Tibial nerve (tissue), 4 donors: ENCODE measurements around the gene CMTM5.

Source experiments
- CTCF ChIP-seq, 5 experiments: fragments of 200-600 bp in 3 of 5; fragments of 450-650 bp in 2 of 5; sonication (generic) in 3 of 5; IDR thresholded peaks; one replicate each; pipeline ENCODE4 v1.5.1; 2016 to 2019; ENCODE audit warnings: antibody characterized with exemption in 5 of 5, mild to moderate bottlenecking in 3 of 5, moderate library complexity in 2 of 5
- EP300 ChIP-seq, 2 donors: sonication (generic); formaldehyde crosslinking; IDR thresholded peaks; one replicate each; pipeline ENCODE4 v1.6.1; 2017; ENCODE audit warnings: antibody characterized with exemption in 2 of 2, mild to moderate bottlenecking in 1 of 2
- POLR2A ChIP-seq, 2 donors: fragments of 450-650 bp; IDR thresholded peaks; one replicate each; pipeline ENCODE4 v1.6.1; 2017; ENCODE audit warnings: antibody characterized with exemption in 2 of 2, mild to moderate bottlenecking in 2 of 2, moderate library complexity in 2 of 2

- TF ChIP-seq CTCF (IDR thresholded peaks at IDR 0.05), result no peak
- TF ChIP-seq POLR2A (IDR thresholded peaks at IDR 0.05), result no peak
- no peak for TF ChIP-seq EP300 (IDR thresholded peaks at IDR 0.05)
Measured at GRCh38 chr14:23375527-23376251, 1.2 kb upstream of the CMTM5 start.
